WTC11 (cell line): ENCODE measurements around the gene SEC24A. TPM values are rescaled to one million over a fixed set of nuclear protein-coding genes. Genes with fewer than 3 reads are reported as not detected.

Source experiments
- ATAC-seq: fragments of 200-7000 bp; cut with Tn5 transposase; 2 replicates; pipeline ENCODE4 v1.10.0; 2021; ENCODE audit warnings: mild to moderate bottlenecking, moderate library complexity
- CTCF ChIA-PET: fragments of 300-600 bp; sonication (Branson Sonifier 250); formaldehyde crosslinking; loops from one replicate; lab custom pipeline; 2021; ENCODE audit warnings: antibody characterized with exemption; lab: Charles Lee
- POLR2A ChIA-PET: fragments of 350-600 bp; sonication (Branson Sonifier 250); formaldehyde crosslinking; loops from one replicate; lab custom pipeline; 2021; ENCODE audit warnings: antibody characterized with exemption; lab: Charles Lee
- DNase-seq: peaks from one replicate; pipeline ENCODE4 v3.0.0; 2021; ENCODE audit warnings: low spot score
- H3K27ac Mint-ChIP-seq: 2 replicates; pipeline ENCODE4 v1.8.0; 2021; ENCODE audit warnings: mixed read lengths
- H3K27me3 Mint-ChIP-seq: 2 replicates; pipeline ENCODE4 v1.8.0; 2021; ENCODE audit warnings: low read depth, mild to moderate bottlenecking, moderate library complexity, mixed read lengths
- H3K36me3 Mint-ChIP-seq: 2 replicates; pipeline ENCODE4 v1.8.0; 2021; ENCODE audit warnings: mixed read lengths
- H3K4me1 Mint-ChIP-seq: 2 replicates; pipeline ENCODE4 v1.8.0; 2022; ENCODE audit warnings: mixed read lengths
- H3K4me3 Mint-ChIP-seq: 2 replicates; pipeline ENCODE4 v1.8.0; 2021; ENCODE audit warnings: mild to moderate bottlenecking, moderate library complexity, mixed read lengths
- H3K9me3 Mint-ChIP-seq: 2 replicates; pipeline ENCODE4 v1.8.0; 2021; ENCODE audit warnings: mixed read lengths
- ERG ChIP-seq: fragments of 250-450 bp; sonication (Bioruptor Pico); IDR thresholded peaks from 2 replicates; pipeline ENCODE4 v1.8.0; 2021; ENCODE audit warnings: mild to moderate bottlenecking
- ETV6 ChIP-seq: sonication (generic); formaldehyde crosslinking; IDR thresholded peaks from 2 replicates; pipeline ENCODE4 v1.8.1; 2022; ENCODE audit warnings: mild to moderate bottlenecking, missing genetic modification reagents
- FOXP1 ChIP-seq: sonication (generic); formaldehyde crosslinking; IDR thresholded peaks from 2 replicates; pipeline ENCODE4 v1.8.0; 2022; ENCODE audit warnings: missing genetic modification reagents, mild to moderate bottlenecking, moderate library complexity, borderline replicate concordance
- FOXP4 ChIP-seq: sonication (generic); formaldehyde crosslinking; IDR thresholded peaks from 2 replicates; pipeline ENCODE4 v1.8.0; 2022; ENCODE audit warnings: mild to moderate bottlenecking, missing genetic modification reagents
- MLX ChIP-seq: sonication (generic); formaldehyde crosslinking; IDR thresholded peaks from 2 replicates; pipeline ENCODE4 v1.8.1; 2023; ENCODE audit warnings: mild to moderate bottlenecking, missing genetic modification reagents, moderate library complexity
- NFYB ChIP-seq: sonication (generic); formaldehyde crosslinking; conservative IDR thresholded peaks from 2 replicates; pipeline ENCODE4 v1.8.0; 2022; ENCODE audit warnings: low read depth, missing genetic modification reagents
- NR2C2 ChIP-seq: sonication (generic); formaldehyde crosslinking; IDR thresholded peaks from 2 replicates; pipeline ENCODE4 v1.8.0; 2022; ENCODE audit warnings: mild to moderate bottlenecking, missing genetic modification reagents
- OVOL2 ChIP-seq: fragments of 250-450 bp; sonication (Bioruptor Pico); IDR thresholded peaks from 2 replicates; pipeline ENCODE4 v1.9.0; 2021; ENCODE audit warnings: mild to moderate bottlenecking, borderline replicate concordance
- TCF7 ChIP-seq: sonication (generic); formaldehyde crosslinking; IDR thresholded peaks from 2 replicates; pipeline ENCODE4 v1.8.0; 2022; ENCODE audit warnings: mild to moderate bottlenecking, low read depth, missing genetic modification reagents, moderate library complexity
- TEAD1 ChIP-seq: sonication (generic); formaldehyde crosslinking; IDR thresholded peaks from 2 replicates; pipeline ENCODE4 v1.8.0; 2022; ENCODE audit warnings: mild to moderate bottlenecking, missing genetic modification reagents
- ZMAT4 ChIP-seq: fragments of 250-450 bp; sonication (Bioruptor Pico); IDR thresholded peaks from 2 replicates; pipeline ENCODE4 v1.9.0; 2021; ENCODE audit warnings: mild to moderate bottlenecking
- ZNF121 ChIP-seq: sonication (generic); formaldehyde crosslinking; IDR thresholded peaks from 2 replicates; pipeline ENCODE4 v1.8.0; 2023; ENCODE audit warnings: missing genetic modification reagents
- total RNA-seq: library from RNA; stranded (reverse); gene quantifications from 3 replicates; pipeline ENCODE4 v1.2.3, GENCODE V29; 2021
- TF ChIP-seq, protein P1 (sequence below): sonication (generic); formaldehyde crosslinking; IDR thresholded peaks from 2 replicates; pipeline ENCODE4 v1.8.0; 2022; ENCODE audit warnings: mild to moderate bottlenecking, missing genetic modification reagents
- TF ChIP-seq, protein P2 (sequence below): sonication (generic); formaldehyde crosslinking; IDR thresholded peaks from 2 replicates; pipeline ENCODE4 v1.8.1; 2022; ENCODE audit warnings: low read depth, mild to moderate bottlenecking, moderate library complexity, missing genetic modification reagents, borderline replicate concordance
- TF ChIP-seq, protein P3 (sequence below): fragments of 250-450 bp; sonication (Bioruptor Pico); IDR thresholded peaks from 2 replicates; pipeline ENCODE4 v2.1.2; 2022; ENCODE audit warnings: mild to moderate bottlenecking, moderate library complexity
- TF ChIP-seq, protein P4 (sequence below): sonication (generic); formaldehyde crosslinking; IDR thresholded peaks from 2 replicates; pipeline ENCODE4 v1.8.1; 2023; ENCODE audit warnings: mild to moderate bottlenecking, missing genetic modification reagents

The SEC24A gene
- total RNA-seq, 1 experiment from 2014 or later, result 30.5 TPM

- no peak overlapping the region for H3K27ac Mint-ChIP-seq
- ATAC-seq (no peak), DNase-seq (no peak)
- TF ChIP-seq, protein P1, sequence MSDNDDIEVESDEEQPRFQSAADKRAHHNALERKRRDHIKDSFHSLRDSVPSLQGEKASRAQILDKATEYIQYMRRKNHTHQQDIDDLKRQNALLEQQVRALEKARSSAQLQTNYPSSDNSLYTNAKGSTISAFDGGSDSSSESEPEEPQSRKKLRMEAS, result no peak
- no peak for TF ChIP-seq FOXP1
- TF ChIP-seq TEAD1 (CRISPR knock-in tag), result no peak
- no peak for TF ChIP-seq ZNF121 (CRISPR knock-in tag)
- TF ChIP-seq, protein P2, sequence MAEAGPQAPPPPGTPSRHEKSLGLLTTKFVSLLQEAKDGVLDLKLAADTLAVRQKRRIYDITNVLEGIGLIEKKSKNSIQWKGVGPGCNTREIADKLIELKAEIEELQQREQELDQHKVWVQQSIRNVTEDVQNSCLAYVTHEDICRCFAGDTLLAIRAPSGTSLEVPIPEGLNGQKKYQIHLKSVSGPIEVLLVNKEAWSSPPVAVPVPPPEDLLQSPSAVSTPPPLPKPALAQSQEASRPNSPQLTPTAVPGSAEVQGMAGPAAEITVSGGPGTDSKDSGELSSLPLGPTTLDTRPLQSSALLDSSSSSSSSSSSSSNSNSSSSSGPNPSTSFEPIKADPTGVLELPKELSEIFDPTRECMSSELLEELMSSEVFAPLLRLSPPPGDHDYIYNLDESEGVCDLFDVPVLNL (CRISPR knock-in tag), result no peak
- no peak for TF ChIP-seq TCF7 (CRISPR knock-in tag)
- TF ChIP-seq ZMAT4 (CRISPR knock-in tag), result no peak
- TF ChIP-seq MLX, result no peak
- TF ChIP-seq, all 79 proteins: peak for 0
- no peaks in the 10 kb centered on the region for H3K27me3 Mint-ChIP-seq
- POLR2A ChIA-PET, result interaction anchor here (0.7 to 1.1 kb wide), 2 partner anchors 91 to 288 kb away, joined by 3 to 4 read pairs; no protein-coding TSS in a partner anchor
- no peaks in the 10 kb centered on the region for H3K9me3 Mint-ChIP-seq
- H3K4me3 Mint-ChIP-seq, result no peak overlapping the region
- H3K4me1 Mint-ChIP-seq, result no peaks in the 10 kb centered on the region
- peaks cover 18% of the 10 kb centered on the region for H3K36me3 Mint-ChIP-seq
- CTCF ChIA-PET, result no interaction called here
Observed at GRCh38 chr5:134659922-134660321, 11.3 kb downstream of the SEC24A start.

DNA sequence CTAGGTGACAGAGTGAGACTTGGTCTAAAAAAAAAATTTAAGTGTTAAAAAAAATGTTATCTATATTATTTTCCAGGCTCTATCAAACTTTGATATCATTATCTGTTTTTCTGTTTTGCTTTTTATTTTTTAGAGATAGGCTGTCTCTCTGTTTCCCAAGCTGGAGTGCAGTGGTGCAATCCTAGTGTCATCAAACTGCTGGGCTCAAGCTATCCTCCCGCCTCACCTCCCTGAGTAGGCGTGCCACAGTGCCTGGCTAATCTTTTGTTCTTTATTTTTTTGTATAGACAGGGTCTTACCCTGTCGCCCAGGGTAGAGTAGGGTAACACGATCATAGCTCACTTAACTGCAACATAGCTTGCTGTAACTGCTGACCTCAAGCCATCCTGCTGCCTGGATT, 14.4 kb downstream of the SEC24A start:
- no peaks in the 10 kb centered on the region for H3K27me3 Mint-ChIP-seq
- H3K9me3 Mint-ChIP-seq, result no peaks in the 10 kb centered on the region
- no peak for TF ChIP-seq NR2C2 (CRISPR knock-in tag)
- TF ChIP-seq FOXP4 (CRISPR knock-in tag), result no peak
- TF ChIP-seq, protein P3, sequence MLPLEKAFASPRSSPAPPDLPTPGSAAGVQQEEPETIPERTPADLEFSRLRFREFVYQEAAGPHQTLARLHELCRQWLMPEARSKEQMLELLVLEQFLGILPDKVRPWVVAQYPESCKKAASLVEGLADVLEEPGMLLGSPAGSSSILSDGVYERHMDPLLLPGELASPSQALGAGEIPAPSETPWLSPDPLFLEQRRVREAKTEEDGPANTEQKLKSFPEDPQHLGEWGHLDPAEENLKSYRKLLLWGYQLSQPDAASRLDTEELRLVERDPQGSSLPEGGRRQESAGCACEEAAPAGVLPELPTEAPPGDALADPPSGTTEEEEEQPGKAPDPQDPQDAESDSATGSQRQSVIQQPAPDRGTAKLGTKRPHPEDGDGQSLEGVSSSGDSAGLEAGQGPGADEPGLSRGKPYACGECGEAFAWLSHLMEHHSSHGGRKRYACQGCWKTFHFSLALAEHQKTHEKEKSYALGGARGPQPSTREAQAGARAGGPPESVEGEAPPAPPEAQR (CRISPR knock-in tag), result no peak
- no peak for TF ChIP-seq ERG (CRISPR knock-in tag)
- no peak for TF ChIP-seq OVOL2 (CRISPR knock-in tag)
- TF ChIP-seq NFYB (CRISPR knock-in tag), result no peak
- no peak for TF ChIP-seq ETV6
- TF ChIP-seq, protein P4, sequence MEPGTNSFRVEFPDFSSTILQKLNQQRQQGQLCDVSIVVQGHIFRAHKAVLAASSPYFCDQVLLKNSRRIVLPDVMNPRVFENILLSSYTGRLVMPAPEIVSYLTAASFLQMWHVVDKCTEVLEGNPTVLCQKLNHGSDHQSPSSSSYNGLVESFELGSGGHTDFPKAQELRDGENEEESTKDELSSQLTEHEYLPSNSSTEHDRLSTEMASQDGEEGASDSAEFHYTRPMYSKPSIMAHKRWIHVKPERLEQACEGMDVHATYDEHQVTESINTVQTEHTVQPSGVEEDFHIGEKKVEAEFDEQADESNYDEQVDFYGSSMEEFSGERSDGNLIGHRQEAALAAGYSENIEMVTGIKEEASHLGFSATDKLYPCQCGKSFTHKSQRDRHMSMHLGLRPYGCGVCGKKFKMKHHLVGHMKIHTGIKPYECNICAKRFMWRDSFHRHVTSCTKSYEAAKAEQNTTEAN (CRISPR knock-in tag), result no peak
- DNase-seq (no peak), ATAC-seq (no peak)
- H3K4me1 Mint-ChIP-seq, result 0 out of 2 replicates have a peak, but pooled peaks cover 2% of the 10 kb centered on the region
- POLR2A ChIA-PET, result no interaction called here
- H3K4me3 Mint-ChIP-seq, result no peak overlapping the region
- H3K36me3 Mint-ChIP-seq, result peaks cover 30% of the 10 kb centered on the region
- no peak overlapping the region for H3K27ac Mint-ChIP-seq
- CTCF ChIA-PET, result interaction anchor here (1.4 kb wide), 1 partner anchor 76 kb away, joined by 5 read pairs; no protein-coding TSS in a partner anchor
